GM21526 (cell line): ENCODE measurements around the gene DNAI1.
A peak's percentile ranks its signal among the peaks of the same experiment; 100 is the strongest.
"Not testable (repeated sequence)": the region's sequence is repeated elsewhere in the genome, so short reads cannot be mapped to it uniquely, and the experiment has no call there.

Experiments
- ATAC-seq: cut with Tn5 transposase; IDR thresholded peaks from one replicate; pipeline ENCODE4 v1.9.1; 2021; ENCODE audit warnings: moderate library complexity; ENCODE audit not compliant: unreplicated experiment, low FRiP score

The DNAI1 gene

DNA sequence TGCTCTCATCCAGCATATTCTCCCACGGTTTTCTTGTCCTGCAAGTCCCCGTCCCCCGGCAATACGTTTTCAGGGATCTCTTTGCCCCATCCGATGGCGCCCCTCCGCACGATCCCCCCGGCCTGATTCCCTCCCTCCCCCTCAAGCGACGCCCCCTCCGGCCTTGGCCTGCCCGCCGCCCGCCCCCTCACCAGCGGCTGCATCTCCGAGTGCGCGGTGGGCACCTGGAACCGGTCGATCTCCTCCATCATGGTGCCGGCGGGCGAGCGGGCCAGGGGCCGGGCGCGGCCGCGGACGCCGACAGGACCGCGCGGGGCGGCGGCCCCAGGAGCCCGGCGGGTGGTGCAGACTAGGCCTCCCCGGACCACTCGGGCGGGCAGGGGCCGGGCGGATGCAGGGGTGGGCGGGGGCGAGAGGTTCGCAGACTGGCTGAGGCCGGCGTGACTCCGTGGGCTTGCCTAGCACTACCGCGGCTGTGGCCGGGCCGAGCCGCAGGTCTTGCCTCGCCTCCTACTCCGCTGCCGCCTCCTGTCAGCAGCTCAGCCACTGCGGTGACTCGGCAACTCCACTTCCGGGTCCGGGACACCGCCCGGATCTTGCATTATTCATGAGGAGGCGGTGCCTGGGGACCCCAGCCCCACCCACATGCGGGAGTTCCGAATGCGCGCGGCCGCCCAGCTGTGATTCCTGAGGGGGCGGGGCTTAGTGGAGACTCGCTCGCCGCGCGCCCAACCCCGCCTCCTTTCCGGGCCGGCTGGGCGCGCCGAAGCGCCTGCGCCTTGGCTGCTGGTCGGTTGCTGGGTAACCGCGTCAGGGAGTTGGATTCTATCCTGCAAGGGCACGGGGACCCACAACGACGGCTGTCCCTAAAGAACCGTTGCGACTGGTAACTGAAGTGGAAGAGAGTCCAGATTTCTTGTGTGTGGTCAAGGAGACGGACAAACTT is at the start of gene DNAI1, which contains the start of gene FAM219A:
DNAI1 (plus strand) TSS at position 793 of the 946 bp plus-strand sequence. CDS start 201 bp downstream, outside the sequence.
FAM219A (minus strand) TSS at position 558 of the 946 bp plus-strand sequence; CDS start at position 251, 307 bp downstream.
- ATAC-seq, result peak; percentile 98

DNA sequence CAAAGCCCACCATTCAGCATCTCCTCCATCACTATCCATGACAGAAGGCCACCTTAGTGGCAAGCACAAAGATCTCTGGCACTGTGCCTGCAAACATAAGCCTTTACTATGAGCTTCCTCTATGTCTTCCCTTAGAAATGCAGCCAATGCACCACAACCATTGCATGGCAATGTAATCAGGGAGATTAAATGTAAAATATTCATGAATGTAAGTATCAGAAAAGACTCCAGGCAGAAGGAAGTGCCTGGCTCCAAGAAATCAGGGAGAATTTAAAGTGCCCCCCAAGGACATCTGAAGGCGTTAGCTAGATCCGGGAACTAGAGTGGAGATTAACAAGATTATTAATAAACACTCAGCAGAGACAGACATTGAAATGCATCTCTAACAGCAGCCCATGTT is 49.5 kb upstream of the DNAI1 start:
- no peak for ATAC-seq

DNA sequence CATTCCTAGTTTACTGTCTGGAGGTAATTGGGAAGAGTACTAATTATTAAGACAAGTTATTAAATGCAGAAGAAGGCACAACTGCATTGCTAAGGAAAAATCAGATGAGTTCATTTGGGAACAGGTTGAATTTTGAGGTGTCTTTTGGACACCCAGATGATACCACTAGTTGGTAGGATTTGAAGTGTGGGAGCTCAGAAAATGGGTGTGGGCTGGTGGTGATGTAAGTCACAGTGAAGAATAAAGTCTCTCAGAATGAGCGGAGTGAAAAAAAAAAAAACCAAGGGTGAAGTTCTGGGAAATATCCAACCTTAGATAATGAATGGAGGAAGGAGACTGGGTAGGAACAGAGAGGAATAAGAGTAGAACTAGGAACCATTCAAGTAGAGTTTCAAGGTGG is 46.3 kb upstream of the DNAI1 start:
- ATAC-seq, result no peak

DNA sequence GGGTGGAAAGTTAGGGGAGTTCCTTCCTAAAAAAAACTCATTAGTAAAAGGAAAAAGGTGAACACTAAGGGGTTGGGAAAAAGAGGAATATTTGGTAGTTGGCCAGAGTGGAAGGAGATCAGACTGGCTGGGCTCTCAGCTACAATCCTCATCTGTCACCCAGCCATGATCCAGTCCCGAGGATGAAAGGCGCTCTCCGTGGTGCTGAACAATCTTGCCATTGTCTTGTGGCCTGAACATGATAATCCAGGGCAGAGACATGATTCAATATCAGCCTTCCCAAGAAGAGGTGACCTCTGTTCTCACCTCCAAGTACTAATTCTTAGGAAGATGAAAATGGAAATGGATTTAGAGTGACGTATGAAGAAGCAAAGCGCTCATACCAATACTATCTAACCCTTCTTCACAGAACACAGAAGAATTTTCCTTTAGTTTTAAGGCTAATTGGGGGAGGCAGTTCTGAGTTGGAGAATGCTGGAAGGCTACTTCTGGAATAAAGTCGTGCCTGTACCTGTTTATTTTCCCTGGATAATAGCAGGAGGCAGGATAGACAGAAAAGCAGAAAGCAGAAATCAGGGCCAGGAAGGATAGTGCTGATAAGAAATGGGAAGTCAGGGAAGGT is 45.3 kb upstream of the DNAI1 start:
- ATAC-seq, result no peak

DNA sequence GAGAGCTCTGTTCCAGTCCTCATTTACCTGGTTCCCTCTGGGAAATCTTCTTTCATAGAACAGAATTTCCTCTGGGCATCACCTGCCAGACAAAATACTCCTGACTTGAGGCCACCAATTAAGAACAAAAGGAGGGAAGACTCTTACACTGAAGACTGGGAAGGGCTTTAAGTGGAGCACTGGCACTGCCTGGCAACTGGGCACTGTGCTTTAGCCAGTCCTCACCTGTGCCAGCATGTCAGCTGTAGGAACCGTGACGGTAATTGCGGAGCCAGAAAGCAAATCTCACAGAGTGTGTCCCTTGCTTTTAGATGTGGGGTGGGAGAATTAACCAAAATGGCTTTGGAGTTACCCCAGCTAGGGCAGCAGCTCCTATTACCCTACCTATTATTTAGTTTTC is 40.9 kb upstream of the DNAI1 start:
- no peak for ATAC-seq

DNA sequence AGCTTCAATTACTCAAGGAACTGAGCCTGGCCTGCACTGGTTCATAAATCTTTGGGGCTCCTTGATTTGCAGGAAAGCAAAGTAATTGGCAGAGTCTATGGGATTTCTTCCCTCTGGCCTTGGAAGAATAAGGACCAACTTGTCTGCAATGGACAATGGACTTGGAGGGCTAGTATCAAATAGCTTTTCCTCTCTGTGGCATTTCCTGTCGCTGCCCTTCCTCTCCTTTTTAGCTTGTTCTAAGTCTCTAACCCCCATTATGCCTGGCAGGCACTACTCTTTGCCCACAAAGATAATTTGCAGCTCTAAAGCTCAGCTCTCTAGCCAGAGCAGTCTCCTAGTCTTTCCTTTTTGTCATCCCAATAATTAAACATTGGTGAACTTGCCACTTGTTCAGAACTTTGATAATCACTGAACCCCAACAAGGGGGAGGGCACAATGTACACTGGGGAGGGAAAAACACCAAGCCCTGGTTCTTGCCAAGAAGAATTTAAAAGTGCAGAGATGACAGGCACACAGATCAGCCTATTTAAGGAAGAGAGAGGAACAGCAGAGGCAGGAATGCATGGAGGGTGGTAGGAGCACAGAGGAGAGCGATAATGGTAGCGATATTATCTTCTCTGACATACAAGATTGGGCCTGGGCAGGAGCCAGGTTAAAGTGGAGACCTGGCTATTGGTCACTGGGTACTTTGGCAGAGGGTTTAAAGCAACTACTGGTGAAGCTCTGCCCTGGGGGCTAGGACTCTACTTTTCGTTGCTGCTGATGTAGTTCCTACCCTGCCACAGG is 38.7 kb upstream of the DNAI1 start:
- ATAC-seq, result no peak

DNA sequence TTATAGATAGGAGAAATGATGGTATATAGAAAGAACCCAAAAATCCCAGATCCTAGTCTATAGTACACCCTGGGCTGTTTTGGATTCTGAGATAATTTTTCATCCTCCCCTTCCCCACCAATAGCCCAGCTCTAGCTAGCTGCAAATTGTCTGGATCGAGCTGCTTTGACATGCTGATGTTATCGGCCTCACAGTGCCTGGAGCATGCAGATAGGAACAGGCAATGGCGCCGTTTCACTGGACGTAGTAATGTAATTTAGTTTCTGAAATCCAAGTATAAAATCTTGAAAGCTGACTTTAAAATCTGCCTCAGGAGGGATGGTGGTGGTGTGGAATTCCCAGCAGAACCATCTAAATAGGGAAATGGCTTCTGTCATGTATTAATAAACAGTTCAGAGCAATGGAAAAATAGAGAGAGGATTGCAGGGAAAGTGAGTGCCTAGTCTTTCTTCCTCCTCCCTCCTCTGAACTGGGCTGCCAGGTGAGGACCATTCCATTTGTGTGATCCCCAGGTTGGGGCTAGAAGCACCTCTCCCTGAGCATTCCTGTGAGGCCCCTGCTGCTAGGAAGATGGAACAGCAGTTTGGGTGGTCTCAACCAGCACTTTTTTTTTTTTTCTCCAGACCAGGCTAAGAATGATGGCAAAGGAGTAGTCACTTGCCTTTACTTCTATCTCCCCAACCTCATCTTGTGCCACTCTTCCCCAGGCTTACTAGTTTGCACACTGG is 32.1 kb upstream of the DNAI1 start:
- ATAC-seq, result no peak

DNA sequence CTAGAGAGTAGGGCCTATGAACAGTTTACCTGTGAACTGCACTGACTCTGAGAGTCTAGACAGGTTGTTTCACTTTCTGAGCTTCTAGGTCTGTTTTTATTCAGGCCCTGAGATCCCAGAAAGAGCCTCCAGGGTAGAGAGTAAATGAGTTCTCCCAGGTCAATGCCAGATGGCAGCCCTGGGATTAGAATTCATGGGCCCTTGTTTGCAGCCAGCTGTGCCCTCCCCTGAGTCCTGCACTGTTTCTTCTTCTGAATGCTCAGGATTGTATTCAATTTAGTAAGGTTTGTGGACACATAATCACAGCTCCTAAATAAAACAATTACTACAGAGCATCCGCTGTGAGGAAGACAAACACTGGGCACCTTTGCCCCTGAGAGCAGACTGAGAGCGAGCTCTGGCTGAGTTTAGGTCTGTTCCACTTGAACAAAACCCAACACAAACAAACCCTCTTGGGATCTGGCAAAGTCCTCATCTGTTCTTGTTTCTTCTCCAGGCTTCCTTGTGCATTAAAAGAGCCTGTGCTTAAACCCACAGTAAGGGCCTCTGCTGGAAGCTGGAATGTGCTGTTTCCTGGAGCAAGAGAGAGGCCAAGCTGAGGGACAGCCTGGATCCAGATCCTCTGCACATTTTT is 30.2 kb upstream of the DNAI1 start:
- ATAC-seq, result no peak

DNA sequence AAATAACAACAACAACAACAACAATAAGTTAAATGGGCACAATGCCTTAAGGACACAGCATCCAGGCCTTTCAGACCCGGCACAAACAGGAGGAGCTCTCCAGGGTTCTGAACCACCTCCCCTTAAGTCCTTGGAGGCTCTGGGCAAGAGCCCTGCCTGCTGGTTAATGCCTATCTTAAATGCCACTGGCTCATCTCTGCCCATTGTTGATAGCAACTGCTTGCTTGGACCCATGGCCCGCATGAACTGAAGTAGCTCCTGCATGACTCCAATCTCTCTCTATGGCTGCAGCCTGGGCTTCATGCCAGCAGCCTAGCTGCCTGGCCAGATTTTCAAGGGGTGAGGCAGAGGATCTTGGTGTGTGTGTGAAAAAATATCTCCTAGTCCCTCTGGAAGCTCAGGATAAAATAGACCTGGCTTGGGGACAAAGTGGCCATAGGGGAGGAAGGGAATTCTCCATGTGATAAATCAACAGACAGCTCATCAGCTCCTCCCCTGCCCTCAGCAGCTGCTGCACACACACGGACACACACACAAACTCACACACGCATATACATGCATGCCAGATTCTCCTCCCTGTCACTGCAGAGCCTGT is 27.7 kb upstream of the DNAI1 start:
- ATAC-seq, result no peak

DNA sequence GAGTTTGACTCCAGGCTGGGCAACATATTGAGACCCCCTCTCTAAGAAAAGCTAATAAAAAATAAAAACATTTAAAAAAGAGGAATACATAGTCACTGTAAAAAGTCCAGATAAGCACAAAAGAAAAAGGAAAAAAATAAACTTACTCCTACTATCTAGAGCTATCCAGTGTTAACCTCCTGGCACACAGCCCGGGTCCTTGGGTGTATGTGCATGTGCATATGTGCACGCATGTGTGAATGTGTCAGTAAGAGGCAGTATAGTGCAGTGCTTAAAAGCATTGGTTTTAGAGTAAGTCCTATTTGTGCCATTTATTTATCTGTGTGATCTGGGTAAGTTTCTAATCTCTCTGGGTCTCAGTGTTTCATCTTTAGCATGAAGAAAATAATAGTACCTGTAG is 26.9 kb upstream of the DNAI1 start:
- no peak for ATAC-seq

DNA sequence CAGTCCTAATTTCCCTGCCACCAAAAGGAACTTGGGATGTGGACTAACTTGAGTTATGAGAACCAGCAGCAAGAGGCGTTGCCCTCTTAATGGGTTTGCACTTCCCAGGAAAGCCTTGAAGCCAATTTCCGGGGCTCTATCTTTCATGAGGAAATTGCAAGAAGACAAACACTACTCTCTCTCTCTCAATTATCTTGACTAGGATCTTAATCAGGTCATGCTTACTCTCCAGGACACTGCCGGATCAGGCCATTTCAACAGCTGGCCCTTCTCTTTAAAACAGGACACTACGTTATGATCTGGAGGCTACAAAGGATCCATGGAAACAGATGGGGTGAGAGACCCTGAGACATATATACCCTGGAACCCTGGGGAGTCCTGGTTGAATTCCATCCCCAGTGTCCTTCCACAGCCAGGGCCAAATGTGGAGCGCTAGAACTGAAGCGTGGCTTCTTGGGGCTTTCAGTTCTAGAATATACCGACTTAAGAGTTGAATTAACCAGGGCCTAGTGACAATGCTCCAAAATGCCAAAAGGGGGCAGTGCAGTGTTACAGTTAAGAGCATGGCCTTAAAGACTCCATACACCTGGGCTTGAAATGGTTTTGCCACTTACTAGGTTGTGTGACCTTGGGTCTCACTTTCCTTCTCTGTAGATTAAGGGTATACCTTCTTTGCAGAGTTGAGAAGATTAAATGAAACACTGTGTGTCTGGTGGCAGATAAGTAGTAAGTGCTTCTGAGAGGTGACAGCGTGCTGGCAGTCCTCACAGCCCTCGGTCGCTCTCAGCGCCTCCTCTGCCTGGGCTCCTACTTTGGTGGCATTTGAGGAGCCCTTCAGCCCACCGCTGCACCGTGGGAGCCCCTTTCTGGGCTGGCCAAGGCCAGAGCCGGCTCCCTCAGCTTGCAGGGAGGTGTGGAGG is 21.3 kb upstream of the DNAI1 start:
- ATAC-seq, result no peak

DNA sequence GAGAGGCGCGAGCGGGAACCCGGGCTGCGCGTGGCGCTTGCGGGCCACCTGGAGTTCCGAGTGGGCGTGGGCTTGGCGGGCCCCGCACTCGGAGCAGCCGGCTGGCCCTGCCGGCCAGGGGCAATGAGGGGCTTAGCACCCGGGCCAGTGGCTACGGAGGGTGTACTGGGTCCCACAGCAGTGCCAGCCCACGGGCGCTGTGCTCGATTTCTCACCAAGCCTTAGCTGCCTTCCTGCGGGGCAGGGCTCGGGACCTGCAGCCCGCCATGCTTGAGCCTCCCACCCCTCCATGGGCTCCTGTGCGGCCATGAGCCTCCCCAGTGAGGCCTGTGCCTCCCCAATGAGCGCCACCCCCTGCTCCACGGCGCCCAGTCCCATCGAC is 20.7 kb upstream of the DNAI1 start:
- ATAC-seq, result not testable (repeated sequence)

DNA sequence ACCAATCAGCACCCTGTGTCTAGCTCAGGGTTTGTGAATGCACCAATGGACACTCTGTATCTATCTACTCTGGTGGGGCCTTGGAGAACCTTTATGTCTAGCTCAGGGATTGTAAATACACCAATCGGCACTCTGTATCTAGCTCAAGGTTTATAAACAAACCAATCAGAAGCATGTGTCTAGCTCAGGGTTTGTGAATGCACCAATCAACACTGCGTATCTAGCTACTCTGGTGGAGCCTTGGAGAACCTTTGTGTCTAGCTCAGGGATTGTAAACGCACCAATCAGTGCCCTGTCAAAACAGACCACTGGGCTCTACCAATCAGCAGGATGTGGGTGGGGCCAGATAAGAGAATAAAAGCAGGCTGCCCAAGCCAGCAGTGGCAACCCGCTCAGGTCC is 20.1 kb upstream of the DNAI1 start:
- ATAC-seq, result not testable (repeated sequence)

DNA sequence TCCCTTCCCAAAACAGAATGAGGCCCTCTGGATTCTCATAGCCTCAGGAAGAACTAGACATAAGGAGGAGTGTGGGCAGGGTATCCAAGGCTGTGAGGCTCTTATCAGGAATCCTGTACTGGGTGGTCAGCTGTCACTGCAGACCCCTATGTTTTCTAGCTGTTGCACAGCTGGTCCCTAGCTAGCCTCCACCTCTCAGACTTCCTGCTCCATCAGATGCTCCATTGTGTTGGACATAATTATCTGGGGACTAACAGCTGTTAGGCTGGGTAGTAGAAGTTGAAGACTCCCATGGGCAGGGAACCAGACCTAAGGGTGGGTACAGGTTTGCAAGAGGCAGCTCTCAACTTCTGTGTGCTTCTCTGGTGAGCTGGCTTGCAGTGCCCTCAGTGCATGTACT is 18.6 kb upstream of the DNAI1 start:
- no peak for ATAC-seq

DNA sequence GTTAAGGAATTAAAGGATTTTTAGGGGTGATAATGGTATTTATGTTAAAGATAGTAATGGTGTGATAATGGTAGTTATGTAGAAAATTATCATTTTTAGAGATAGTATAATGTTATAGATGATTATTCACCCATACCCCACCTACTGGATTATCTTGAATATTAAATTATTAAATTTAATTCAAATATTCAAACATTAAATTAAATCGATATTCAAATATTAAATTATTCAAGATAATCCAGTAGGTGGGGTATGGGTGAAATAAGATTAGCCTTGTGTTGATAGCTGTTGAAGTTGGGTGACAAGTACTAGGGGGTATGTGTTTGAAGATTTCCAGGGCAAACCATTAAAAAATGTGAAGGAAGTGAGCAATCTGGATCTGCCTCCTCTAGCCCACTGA is 15.8 kb upstream of the DNAI1 start:
- ATAC-seq, result no peak

DNA sequence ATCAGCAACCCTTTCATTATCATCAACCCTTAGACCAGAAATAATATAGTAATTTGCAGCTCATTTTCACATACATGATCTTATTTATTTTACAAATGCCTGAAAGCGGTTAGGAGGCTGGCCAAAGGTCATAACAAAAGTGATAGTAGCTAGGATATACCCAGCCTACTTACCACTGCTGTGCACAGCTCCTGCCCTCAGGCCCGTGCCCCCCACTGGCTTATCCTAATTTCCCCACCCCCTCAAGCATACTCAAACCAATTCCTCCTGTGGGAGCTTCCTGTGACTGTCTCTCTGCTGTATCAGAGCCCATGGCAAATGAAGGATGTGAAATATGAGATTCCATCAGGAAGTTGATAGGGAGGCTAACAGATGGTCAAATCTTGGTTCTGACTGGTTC is 15.1 kb upstream of the DNAI1 start:
- no peak for ATAC-seq

DNA sequence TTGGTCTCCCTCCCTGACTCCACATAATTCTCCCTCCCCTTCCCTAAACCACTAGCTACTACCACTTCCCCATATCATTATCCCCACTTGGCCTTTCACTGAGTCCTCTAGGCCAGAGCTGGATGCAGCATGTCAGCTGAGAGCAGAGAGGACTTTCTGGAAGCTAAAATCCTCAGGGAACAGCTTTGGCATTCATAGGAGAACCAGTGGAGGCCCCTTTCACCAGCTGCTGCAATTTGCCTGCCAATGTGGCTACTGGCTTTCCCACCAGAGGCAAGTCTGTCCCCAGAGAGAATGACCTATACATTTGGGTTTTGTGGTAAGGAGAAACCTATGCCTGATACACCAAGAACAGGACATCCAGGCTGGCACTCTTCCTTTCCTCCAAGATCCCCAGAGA is 14.6 kb upstream of the DNAI1 start:
- no peak for ATAC-seq

DNA sequence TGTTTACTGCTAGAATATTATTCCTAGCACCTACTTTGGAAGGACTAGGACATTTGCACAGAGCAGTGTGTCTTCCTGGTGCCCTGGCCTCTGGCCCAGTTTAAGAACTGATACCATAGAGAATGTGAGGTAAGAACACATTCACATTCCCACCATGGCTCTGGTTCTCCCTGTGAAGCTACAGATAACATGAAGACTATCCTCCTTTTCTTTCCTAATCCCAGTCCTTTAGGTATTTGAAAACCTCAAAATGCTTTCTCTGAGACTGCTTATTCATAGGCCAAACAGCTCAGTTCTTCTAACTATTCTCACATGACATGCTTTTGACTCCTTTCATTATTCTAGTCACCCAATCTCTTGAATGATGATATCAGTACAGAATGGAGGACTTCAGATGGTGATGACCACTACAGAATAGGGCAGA is 12.1 kb upstream of the DNAI1 start:
- ATAC-seq, result no peak
